BLaER1 treated with 17β-estradiol and CSF1 and Interleukin-3, amounts not matched to agents 10 nM and 100 nM (cell line): ENCODE data around the gene HSBP1L1.

Source experiments
- H3K27ac ChIP-seq, 11 experiments: shearing (Covaris generic); formaldehyde crosslinking; 2 replicates each; pipeline ENCODE4 v1.8.1; 2022
- H3K27me3 ChIP-seq, 11 experiments: shearing (Covaris generic); formaldehyde crosslinking; 2 replicates each; pipeline ENCODE4 v1.8.1; 2022
- H3K36me3 ChIP-seq, 11 experiments: shearing (Covaris generic); formaldehyde crosslinking; 2 replicates each; pipeline ENCODE4 v1.8.1; 2022
- H3K4me1 ChIP-seq, 10 experiments: shearing (Covaris generic); formaldehyde crosslinking; 2 replicates each; pipeline ENCODE4 v1.8.1; 2022
- H3K4me2 ChIP-seq, 11 experiments: shearing (Covaris generic); formaldehyde crosslinking; 2 replicates each; pipeline ENCODE4 v1.8.1; 2022
- H3K4me3 ChIP-seq, 10 experiments: shearing (Covaris generic); formaldehyde crosslinking; 2 replicates each; pipeline ENCODE4 v1.8.1; 2022
- H3K9ac ChIP-seq, 11 experiments: shearing (Covaris generic); formaldehyde crosslinking; 2 replicates each; pipeline ENCODE4 v1.8.1; 2022
- H3K9me3 ChIP-seq, 11 experiments: shearing (Covaris generic); formaldehyde crosslinking; replicated peaks in 1 of 11; 2 replicates each; pipeline ENCODE4 v1.8.1; 2022
- H4K20me1 ChIP-seq, 11 experiments: shearing (Covaris generic); formaldehyde crosslinking; 2 replicates each; pipeline ENCODE4 v1.8.1; 2022
- Cebpa-rat ChIP-seq, 11 experiments: shearing (Covaris generic); IDR thresholded peaks; 2 replicates each; pipeline ENCODE4 v1.8.1; 2022

HSBP1L1 gene

GRCh38 chr18:79927607-79928562, 36.6 kb upstream of the HSBP1L1 start:
- no peak for TF ChIP-seq Cebpa-rat (IDR thresholded peaks at IDR 0.05)
- no peak overlapping the region for H3K9ac ChIP-seq
- no peak overlapping the region for H3K4me3 ChIP-seq
- H3K27ac ChIP-seq, result no peak overlapping the region
- H3K36me3 ChIP-seq, result peaks cover 88 to 97% (median 95%) of the 10 kb centered on the region in 11 experiments
- no peaks in the 10 kb centered on the region for H3K27me3 ChIP-seq
- H3K9me3 ChIP-seq, result peaks cover 39 to 51% (median 45%) of the 10 kb centered on the region in 11 experiments
- peaks cover 0 to 6% (median 0%) of the 10 kb centered on the region in 10 experiments; a peak in 2 of 20 replicates for H3K4me1 ChIP-seq
- peaks cover 53 to 67% (median 61%) of the 10 kb centered on the region in 11 experiments for H4K20me1 ChIP-seq
- no peak overlapping the region for H3K4me2 ChIP-seq

GRCh38 chr18:79928563-79928960, 35.9 kb upstream of the HSBP1L1 start:
- Histone ChIP-seq H4K20me1 (peaks cover 52 to 70% (median 59%) of the 10 kb centered on the region in 11 experiments), H3K27me3 (no peaks in the 10 kb centered on the region), H3K27ac (no peak overlapping the region), H3K9ac (no peak overlapping the region), H3K4me2 (no peak overlapping the region), H3K4me3 (no peak overlapping the region), H3K9me3 (peaks cover 43 to 58% (median 52%) of the 10 kb centered on the region in 11 experiments), H3K4me1 (peaks cover 0 to 8% (median 1%) of the 10 kb centered on the region in 10 experiments; a peak in 9 of 20 replicates), H3K36me3 (peaks cover 90 to 100% (median 98%) of the 10 kb centered on the region in 11 experiments)
- TF ChIP-seq Cebpa-rat (IDR thresholded peaks at IDR 0.05), result no peak

GRCh38 chr18:79930020-79930642, 34.3 kb upstream of the HSBP1L1 start:
- no peak overlapping the region for H3K27ac ChIP-seq
- H3K4me1 ChIP-seq, result peaks cover 12 to 24% (median 17%) of the 10 kb centered on the region in 10 experiments
- H3K9me3 ChIP-seq, result peaks cover 43 to 57% (median 53%) of the 10 kb centered on the region in 11 experiments
- H3K9ac ChIP-seq, result no peak overlapping the region
- H3K27me3 ChIP-seq, result no peaks in the 10 kb centered on the region
- peaks cover 48 to 71% (median 60%) of the 10 kb centered on the region in 11 experiments for H4K20me1 ChIP-seq
- peaks cover 74 to 99% (median 89%) of the 10 kb centered on the region in 11 experiments for H3K36me3 ChIP-seq
- TF ChIP-seq Cebpa-rat (IDR thresholded peaks at IDR 0.05), result no peak
- no peak overlapping the region for H3K4me2 ChIP-seq
- H3K4me3 ChIP-seq, result peak overlapping the region in 1 of 10 experiments; percentile 3; a peak in 2 of 20 replicates

GRCh38 chr18:79931475-79931874, 33.0 kb upstream of the HSBP1L1 start:
- Histone ChIP-seq H3K27ac (no peak overlapping the region), H4K20me1 (peaks cover 48 to 71% (median 60%) of the 10 kb centered on the region in 11 experiments), H3K36me3 (peaks cover 77 to 99% (median 91%) of the 10 kb centered on the region in 11 experiments), H3K9me3 (peaks cover 43 to 65% (median 53%) of the 10 kb centered on the region in 11 experiments), H3K27me3 (no peaks in the 10 kb centered on the region), H3K9ac (no peak overlapping the region), H3K4me3 (peak overlapping the region in 1 of 10 experiments; percentile 16; a peak in 1 of 20 replicates), H3K4me2 (no peak overlapping the region), H3K4me1 (peaks cover 22 to 37% (median 29%) of the 10 kb centered on the region in 10 experiments)
- no peak for TF ChIP-seq Cebpa-rat (IDR thresholded peaks at IDR 0.05)

DNA sequence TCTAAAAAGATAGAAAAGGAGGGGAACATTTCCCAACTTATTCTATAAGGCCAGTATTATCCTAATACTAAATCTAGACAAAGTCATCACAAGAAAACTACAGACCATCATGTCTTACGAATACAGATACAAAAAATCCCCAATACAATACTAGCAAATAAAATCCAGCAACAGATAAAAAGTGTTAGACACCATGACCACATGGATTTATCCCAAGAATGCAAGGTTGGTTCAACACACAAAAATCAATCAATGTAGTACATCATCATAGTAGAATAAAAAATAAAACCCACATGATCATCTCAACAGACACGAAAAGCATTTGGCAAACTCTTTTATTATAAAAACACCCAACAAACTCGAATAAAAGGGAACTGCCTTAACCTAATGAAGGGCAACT, 31.5 kb upstream of the HSBP1L1 start:
- no peak for TF ChIP-seq Cebpa-rat (IDR thresholded peaks at IDR 0.05)
- H4K20me1 ChIP-seq, result peaks cover 48 to 71% (median 60%) of the 10 kb centered on the region in 11 experiments
- H3K9ac ChIP-seq, result no peak overlapping the region
- peaks cover 77 to 99% (median 91%) of the 10 kb centered on the region in 11 experiments for H3K36me3 ChIP-seq
- H3K27me3 ChIP-seq, result no peaks in the 10 kb centered on the region
- H3K27ac ChIP-seq, result no peak overlapping the region
- H3K4me3 ChIP-seq, result no peak overlapping the region
- H3K4me2 ChIP-seq, result peak overlapping the region in 2 of 11 experiments; percentile 76 to 85; a peak in 2 of 22 replicates
- peaks cover 43 to 78% (median 60%) of the 10 kb centered on the region in 11 experiments for H3K9me3 ChIP-seq
- H3K4me1 ChIP-seq, result peaks cover 22 to 45% (median 29%) of the 10 kb centered on the region in 10 experiments

DNA sequence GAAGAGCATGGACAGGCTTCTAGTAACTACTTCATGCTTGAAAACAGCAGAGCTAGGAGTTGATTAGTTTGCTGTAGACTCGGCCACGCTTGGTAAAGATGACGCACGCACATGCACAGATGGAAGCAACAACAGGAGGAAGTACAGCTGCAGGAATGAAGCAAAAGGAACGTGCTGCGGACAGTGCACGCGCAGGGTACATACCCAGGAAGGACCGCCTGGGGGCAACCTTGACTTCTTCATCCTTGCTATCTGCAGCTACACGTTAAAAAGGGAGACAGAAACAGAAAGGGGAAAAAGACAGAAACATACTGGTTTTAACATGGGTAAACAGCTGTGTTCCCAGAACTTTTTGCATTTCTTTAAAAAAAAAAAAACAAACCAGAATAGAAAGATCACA, 30.7 kb upstream of the HSBP1L1 start:
- Histone ChIP-seq H3K9me3 (peaks cover 43 to 83% (median 66%) of the 10 kb centered on the region in 11 experiments), H3K4me2 (peak overlapping the region in 10 of 11 experiments; percentile 49 to 87 (median 76); a peak in 14 of 22 replicates), H3K36me3 (peaks cover 77 to 99% (median 91%) of the 10 kb centered on the region in 11 experiments), H3K4me1 (peaks cover 22 to 45% (median 28%) of the 10 kb centered on the region in 10 experiments), H3K4me3 (peak overlapping the region in 1 of 10 experiments; percentile 2; a peak in 1 of 20 replicates), H3K9ac (no peak overlapping the region), H3K27ac (0 out of 22 replicates have a peak overlapping the region, but pooled peaks of 1 of the 11 experiments have one; percentile 12), H4K20me1 (peaks cover 48 to 71% (median 60%) of the 10 kb centered on the region in 11 experiments), H3K27me3 (no peaks in the 10 kb centered on the region)
- no peak for TF ChIP-seq Cebpa-rat (IDR thresholded peaks at IDR 0.05)

DNA sequence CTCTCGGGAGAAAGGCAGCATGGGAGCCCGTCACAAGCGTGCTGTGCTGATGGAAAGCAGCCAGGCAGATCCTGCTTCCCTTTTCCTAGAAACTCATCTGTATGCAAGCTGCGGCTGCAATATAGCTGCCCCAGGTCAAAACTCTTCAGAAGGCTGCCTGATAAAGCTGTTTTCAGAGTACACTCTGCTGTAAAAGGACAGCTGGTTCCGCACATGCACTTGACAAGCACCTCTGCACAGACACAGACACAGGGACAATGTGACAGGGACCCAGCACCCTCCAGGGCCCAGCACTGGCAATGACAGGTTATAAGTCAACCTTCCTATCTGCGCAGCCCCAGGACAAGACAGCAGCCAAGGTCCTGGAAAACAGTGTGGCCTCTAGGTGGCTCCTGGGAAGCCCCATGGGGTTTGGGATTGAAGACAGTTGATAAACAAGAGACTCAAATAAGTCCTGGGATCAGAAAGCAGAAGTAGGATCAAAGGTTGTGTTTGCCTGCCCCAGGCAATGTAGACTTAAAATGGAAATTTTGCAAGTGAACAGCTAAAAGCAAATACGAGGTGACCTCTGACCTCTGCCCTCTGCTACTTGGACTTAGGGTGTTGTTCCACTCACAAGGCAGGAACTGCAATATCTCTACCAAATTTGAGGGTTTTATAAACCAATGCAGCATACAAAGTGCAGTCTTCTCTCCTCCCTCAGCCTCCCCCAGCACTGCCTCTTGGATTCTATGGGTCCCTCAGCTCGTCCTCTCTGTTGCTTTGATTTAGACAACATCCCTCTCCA, 29.9 kb upstream of the HSBP1L1 start:
- H4K20me1 ChIP-seq, result peaks cover 51 to 72% (median 60%) of the 10 kb centered on the region in 11 experiments
- H3K9ac ChIP-seq, result peak overlapping the region in 4 of 11 experiments; percentile 3 to 59 (median 6); a peak in 3 of 22 replicates
- no peak for TF ChIP-seq Cebpa-rat (IDR thresholded peaks at IDR 0.05)
- peak overlapping the region; percentile 38 to 87 (median 76) for H3K4me2 ChIP-seq
- H3K4me3 ChIP-seq, result peak overlapping the region in 2 of 10 experiments; percentile 22 to 38; a peak in 2 of 20 replicates
- H3K9me3 ChIP-seq, result peaks cover 38 to 75% (median 59%) of the 10 kb centered on the region in 11 experiments
- no peaks in the 10 kb centered on the region for H3K27me3 ChIP-seq
- peak overlapping the region in 7 of 11 experiments; percentile 8 to 51 (median 27); a peak in 8 of 22 replicates for H3K27ac ChIP-seq
- H3K36me3 ChIP-seq, result peaks cover 77 to 99% (median 91%) of the 10 kb centered on the region in 11 experiments
- H3K4me1 ChIP-seq, result peaks cover 22 to 45% (median 28%) of the 10 kb centered on the region in 10 experiments

DNA sequence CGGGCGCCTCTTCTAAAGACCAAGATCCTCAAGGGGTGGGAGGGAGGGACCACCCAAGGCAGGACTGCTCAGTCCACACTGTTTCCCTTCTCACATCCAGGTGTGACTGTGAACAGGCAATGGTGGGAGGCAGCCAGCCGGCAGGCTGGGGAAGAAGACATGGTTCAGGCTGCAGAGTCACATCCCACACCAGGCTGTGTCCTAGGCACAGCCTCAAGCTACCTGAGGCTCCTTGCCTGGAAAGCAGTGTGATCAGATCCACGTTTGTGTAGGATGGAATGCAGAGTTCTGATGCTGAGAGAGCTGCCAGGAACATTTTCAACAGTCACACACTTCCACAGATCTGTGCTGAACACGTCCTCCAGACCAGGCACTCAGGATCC, 29.4 kb upstream of the HSBP1L1 start:
- peaks cover 22 to 45% (median 28%) of the 10 kb centered on the region in 10 experiments for H3K4me1 ChIP-seq
- no peaks in the 10 kb centered on the region for H3K27me3 ChIP-seq
- peak overlapping the region in 1 of 11 experiments; percentile 33; a peak in 3 of 22 replicates for H3K27ac ChIP-seq
- no peak for TF ChIP-seq Cebpa-rat (IDR thresholded peaks at IDR 0.05)
- no peak overlapping the region for H3K4me3 ChIP-seq
- H3K9ac ChIP-seq, result peak overlapping the region in 2 of 11 experiments; percentile 35 to 46; a peak in 3 of 22 replicates
- H4K20me1 ChIP-seq, result peaks cover 57 to 78% (median 66%) of the 10 kb centered on the region in 11 experiments
- H3K9me3 ChIP-seq, result peaks cover 32 to 71% (median 53%) of the 10 kb centered on the region in 11 experiments
- peaks cover 77 to 99% (median 91%) of the 10 kb centered on the region in 11 experiments for H3K36me3 ChIP-seq
- H3K4me2 ChIP-seq, result peak overlapping the region in 9 of 11 experiments; percentile 2 to 87 (median 76); a peak in 13 of 22 replicates
